Lower leg skin (tissue), 4 donors: ENCODE measurements around the gene TMEM238. TPM values are rescaled to one million over a fixed set of nuclear protein-coding genes. Genes with fewer than 3 reads are reported as not detected.

Experiments
- DNase-seq, 2 donors: peaks; one replicate each; pipeline ENCODE4 v3.0.0-alpha.2; 2019; ENCODE audit warnings: low spot score in 2 of 2
- H3K4me3 ChIP-seq: fragments of 200-600 bp; sonication (generic); 2 replicates; pipeline ENCODE4 v1.5.1; 2017; ENCODE audit warnings: mild to moderate bottlenecking, low read depth; ENCODE audit not compliant: poor library complexity, severe bottlenecking
- POLR2A ChIP-seq, 2 donors: fragments of 450-650 bp; IDR thresholded peaks; one replicate each; pipeline ENCODE4 v1.6.1; 2016 to 2017; ENCODE audit warnings: antibody characterized with exemption in 2 of 2, mild to moderate bottlenecking in 1 of 2, moderate library complexity in 1 of 2
- WGBS, 2 donors: methylation state at CpG; one replicate each; pipeline ENCODE4 v1.1.5; 2018; 5-methylcytosine and 5-hydroxymethylcytosine counted together
- intact Hi-C: fragments of 100-400 bp; cut with DNase I; formaldehyde crosslinking; loops from one replicate; pipeline ENCODE4 v1.15.0; 2023; ENCODE audit warnings: low total_unique reads
- total RNA-seq, 4 donors: library from RNA; depleted of rRNA; stranded (reverse); fragments of >200 nt; gene quantifications; one replicate each; pipeline ENCODE4 v1.1.0, GENCODE V29; 2016
- TF ChIP-seq, protein P1 (sequence below), 3 donors: fragments of 450-650 bp; IDR thresholded peaks; one replicate each; pipeline ENCODE4 v1.5.1; 2016; ENCODE audit warnings: antibody characterized with exemption in 3 of 3, mild to moderate bottlenecking in 3 of 3, moderate library complexity in 2 of 3

Gene TMEM238
- total RNA-seq, 4 donors from 2014 or later = 32.2 to 61.6 (median 47.5) TPM

DNA sequence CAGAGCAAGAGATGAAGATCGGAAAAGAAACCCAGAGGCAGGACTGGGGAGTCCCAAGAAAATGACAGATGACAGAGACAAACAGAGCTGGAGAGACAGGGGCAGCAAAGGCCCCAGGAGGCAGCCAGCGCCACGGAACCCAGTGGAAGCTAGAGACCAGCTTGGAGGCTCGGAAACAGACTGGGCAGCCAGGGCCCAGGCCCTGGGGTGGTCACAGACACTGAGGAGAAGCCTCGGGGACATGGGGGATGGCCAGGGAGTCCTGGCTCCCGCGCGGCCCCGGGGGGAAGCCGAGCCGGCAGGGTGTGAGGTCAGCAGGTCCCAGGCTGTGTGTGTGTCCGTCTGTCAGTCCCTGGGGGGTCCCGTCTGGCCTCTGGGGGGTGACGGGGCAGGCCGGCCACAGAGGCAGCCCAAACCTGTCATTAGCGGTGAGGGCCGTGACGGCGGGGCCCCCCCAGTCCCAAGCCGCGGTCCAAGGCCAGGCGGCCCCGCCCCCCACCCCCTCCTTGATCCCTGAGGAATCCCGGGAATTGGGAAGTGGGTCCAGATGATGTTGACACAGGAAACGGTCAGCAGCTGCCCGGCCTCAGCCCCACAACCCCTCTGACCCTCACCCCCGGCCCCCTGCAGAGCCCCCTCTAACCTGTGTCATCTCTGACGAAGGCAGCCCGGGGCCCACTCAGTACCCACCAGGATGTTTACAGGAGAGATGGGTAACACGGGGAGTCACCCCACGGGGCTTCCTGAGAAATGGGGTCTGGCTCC, 9.9 kb downstream of the TMEM238 start:
- intact Hi-C loops = no loop called here
- 16 to 25% methylated on average over 15 to 22 of the region's 31 CpGs for WGBS, 2 donors
- DNase-seq = no peak
- H3K4me3 ChIP-seq = no peak overlapping the region
- TF ChIP-seq, protein P1, sequence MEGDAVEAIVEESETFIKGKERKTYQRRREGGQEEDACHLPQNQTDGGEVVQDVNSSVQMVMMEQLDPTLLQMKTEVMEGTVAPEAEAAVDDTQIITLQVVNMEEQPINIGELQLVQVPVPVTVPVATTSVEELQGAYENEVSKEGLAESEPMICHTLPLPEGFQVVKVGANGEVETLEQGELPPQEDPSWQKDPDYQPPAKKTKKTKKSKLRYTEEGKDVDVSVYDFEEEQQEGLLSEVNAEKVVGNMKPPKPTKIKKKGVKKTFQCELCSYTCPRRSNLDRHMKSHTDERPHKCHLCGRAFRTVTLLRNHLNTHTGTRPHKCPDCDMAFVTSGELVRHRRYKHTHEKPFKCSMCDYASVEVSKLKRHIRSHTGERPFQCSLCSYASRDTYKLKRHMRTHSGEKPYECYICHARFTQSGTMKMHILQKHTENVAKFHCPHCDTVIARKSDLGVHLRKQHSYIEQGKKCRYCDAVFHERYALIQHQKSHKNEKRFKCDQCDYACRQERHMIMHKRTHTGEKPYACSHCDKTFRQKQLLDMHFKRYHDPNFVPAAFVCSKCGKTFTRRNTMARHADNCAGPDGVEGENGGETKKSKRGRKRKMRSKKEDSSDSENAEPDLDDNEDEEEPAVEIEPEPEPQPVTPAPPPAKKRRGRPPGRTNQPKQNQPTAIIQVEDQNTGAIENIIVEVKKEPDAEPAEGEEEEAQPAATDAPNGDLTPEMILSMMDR (IDR thresholded peaks at IDR 0.05) = no peak
- TF ChIP-seq POLR2A (IDR thresholded peaks at IDR 0.05) = no peak

- intact Hi-C loops = no loop called here
- 59 to 61% methylated on average over 7 to 9 of the region's 9 CpGs for WGBS, 2 donors
- H3K4me3 ChIP-seq = no peak overlapping the region
- DNase-seq = no peak
- TF ChIP-seq, protein P1 (IDR thresholded peaks at IDR 0.05) = no peak
- TF ChIP-seq POLR2A (IDR thresholded peaks at IDR 0.05) = no peak
Observed at GRCh38 chr19:55373306-55373992, 10.6 kb downstream of the TMEM238 start.

- intact Hi-C loops = no loop called here
- DNase-seq = no peak
- WGBS, 2 donors = 34% methylated on average over 23 to 24 of the region's 24 CpGs
- no peak overlapping the region for H3K4me3 ChIP-seq
- TF ChIP-seq POLR2A (IDR thresholded peaks at IDR 0.05) = no peak
- TF ChIP-seq, protein P1 (IDR thresholded peaks at IDR 0.05) = no peak
Observed at GRCh38 chr19:55372316-55373081, 11.6 kb downstream of the TMEM238 start.

DNA sequence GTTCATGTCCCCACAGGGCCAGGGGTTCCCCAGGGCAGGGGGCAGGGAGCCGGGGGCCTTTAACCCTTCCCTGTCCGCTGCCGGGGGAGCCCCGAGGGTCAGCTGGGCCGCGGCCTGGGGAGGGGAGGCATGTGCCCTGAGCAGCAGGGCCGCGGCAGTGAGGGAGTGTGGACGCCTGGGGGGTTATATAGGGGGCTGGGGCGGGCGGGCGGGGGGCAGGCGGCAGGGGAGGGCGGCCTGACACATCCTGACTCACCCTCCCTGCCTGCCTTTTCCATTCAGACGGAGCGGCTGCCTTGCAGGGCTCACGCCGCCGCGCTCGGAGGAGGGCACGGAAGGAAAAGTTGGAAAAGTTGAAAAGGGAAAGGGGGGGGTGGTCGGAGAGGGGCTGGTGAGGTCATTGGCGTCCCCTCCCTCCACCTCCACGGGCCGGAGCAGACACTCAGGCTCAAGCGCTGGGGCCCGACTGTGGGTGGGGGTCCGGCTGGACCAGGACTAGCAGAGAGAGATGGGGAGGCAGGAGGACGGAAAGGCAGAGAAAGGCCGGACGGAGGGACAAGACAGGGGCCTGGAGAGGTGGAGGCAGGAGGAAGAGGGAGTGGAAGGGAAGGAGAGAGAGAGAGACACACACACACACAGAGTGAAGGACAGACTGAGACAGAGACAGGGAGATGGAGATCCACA, 13.6 kb downstream of the TMEM238 start, which contains the start of gene IL11:
Gene IL11 (minus strand): TSS at position 159 of the 684 bp plus-strand sequence. CDS start 153 bp downstream, at position 6.
- 8 to 13% methylated on average over 23 to 26 of the region's 32 CpGs for WGBS, 2 donors
- H3K4me3 ChIP-seq = no peak within 1 kb of the TSS
- TF ChIP-seq POLR2A (IDR thresholded peaks at IDR 0.05) = no peak
- TF ChIP-seq, protein P1 (IDR thresholded peaks at IDR 0.05) = no peak

GRCh38 chr19:55369653-55370304, 14.3 kb downstream of the TMEM238 start:
- no peak for DNase-seq
- TF ChIP-seq POLR2A (IDR thresholded peaks at IDR 0.05) = no peak
- TF ChIP-seq, protein P1 (IDR thresholded peaks at IDR 0.05) = no peak
- WGBS, 2 donors = 0 to 2% methylated on average over 29 to 32 of the region's 59 CpGs
- intact Hi-C loops = no loop called here
- H3K4me3 ChIP-seq = no peak overlapping the region

More for the DNA sequence above, 13.6 kb downstream of the TMEM238 start, which contains the start of gene IL11:
- DNase-seq = no peak
- intact Hi-C loops = no loop called here
